Stimulated activated CD4-positive, alpha-beta T cell treated with anti-CD3 and anti-CD28 coated beads, TNF-alpha, amount 100 ng/mL, for 1 hour (primary cell): ENCODE results near the gene ODAD4.
A peak's percentile ranks its signal among the peaks of the same experiment; 100 is the strongest.

Source experiments
- DNase-seq, 3 donors: peaks; one replicate each; pipeline ENCODE4 v3.0.0-alpha.2; 2020; ENCODE audit warnings: low read depth in 3 of 3, low spot score in 1 of 3

The ODAD4 gene, protein sequence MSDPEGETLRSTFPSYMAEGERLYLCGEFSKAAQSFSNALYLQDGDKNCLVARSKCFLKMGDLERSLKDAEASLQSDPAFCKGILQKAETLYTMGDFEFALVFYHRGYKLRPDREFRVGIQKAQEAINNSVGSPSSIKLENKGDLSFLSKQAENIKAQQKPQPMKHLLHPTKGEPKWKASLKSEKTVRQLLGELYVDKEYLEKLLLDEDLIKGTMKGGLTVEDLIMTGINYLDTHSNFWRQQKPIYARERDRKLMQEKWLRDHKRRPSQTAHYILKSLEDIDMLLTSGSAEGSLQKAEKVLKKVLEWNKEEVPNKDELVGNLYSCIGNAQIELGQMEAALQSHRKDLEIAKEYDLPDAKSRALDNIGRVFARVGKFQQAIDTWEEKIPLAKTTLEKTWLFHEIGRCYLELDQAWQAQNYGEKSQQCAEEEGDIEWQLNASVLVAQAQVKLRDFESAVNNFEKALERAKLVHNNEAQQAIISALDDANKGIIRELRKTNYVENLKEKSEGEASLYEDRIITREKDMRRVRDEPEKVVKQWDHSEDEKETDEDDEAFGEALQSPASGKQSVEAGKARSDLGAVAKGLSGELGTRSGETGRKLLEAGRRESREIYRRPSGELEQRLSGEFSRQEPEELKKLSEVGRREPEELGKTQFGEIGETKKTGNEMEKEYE

DNA sequence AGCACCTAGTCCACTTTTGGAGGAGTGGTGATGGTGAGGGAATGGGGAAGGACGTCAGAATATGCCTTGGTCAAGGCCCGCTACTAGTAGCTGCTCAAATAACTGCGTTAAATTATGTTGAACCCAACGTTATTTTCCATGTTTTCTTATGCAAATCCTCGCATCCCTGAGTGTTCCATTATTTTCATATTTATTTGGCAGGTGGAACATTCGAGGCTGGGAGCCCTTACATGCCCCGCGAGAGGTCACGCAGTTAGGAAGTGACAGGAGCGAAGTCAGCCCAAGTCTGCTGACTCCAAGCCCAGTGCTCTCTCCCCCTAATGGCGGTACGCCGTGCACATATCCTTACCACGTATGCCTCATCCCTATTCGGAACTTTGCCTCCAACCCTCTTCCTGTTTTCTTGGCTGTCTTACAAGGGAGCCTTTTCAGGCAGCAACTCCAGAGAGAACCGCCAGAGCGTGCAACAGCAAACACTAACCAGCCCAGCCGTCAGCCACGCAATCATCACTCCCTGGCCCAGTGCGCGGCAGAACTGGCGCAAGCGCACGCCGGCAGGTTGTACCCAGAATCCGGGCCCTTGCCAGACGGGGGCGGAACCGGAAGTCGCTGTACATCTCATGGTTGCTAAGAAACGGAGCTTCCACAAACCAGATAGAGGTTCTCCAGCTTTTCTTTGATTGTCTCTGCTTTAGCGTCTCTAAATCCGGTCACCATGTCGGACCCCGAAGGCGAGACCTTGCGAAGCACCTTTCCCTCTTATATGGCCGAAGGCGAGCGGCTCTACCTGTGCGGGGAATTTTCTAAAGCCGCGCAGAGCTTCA lies at the start of gene ODAD4:
Gene ODAD4 (plus strand): TSS at position 609 of the 824 bp plus-strand sequence. CDS start 107 bp downstream, at position 716.
- peak; percentile 86 to 89 (median 88) for DNase-seq

DNA sequence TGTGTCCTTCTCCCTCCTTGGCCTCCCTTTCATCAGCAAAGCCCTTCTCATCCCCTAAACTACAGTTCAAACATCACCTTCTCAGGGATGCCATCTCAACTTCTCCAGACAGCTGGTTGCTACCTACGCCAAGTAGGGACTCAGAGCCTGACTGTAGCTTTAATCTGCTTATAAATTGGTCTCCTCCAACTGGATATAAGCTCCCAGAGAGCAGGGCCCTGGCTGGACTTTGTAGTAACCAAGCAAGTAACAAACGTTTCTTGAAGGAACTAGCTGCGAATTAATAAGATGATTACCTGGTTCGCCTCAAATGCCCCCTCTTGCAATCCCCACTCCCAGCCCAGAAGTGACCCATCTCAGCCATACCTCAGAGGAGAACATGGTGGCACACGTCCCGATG lies 47.7 kb upstream of the ODAD4 start:
- DNase-seq: no peak

DNA sequence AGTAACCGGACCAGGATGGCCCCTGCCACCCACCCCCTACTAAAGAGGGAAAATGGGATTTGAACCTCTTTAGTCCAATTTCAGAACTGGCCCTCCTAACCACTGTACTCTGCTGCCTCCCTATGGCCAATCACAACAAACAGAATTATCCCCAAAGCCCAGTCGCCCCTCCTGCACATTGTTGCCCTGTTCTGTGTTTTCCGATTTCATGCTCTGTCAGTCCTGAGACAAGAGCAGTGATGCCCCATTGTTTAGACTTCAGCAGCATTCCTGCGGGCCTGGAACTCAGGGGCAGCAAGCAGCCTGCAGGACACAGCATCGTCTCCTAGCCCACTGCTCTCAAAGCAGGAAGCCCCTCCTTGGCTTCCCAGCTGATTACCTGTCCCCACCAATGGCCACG lies 44.7 kb upstream of the ODAD4 start:
- no peak for DNase-seq

- no peak for DNase-seq
Measured at GRCh38 chr17:41888332-41888965, 42.0 kb upstream of the ODAD4 start.

- DNase-seq: no peak
Measured at GRCh38 chr17:41891135-41892020, 39.0 kb upstream of the ODAD4 start.

GRCh38 chr17:41892021-41892376 lies 38.4 kb upstream of the ODAD4 start:
- no peak for DNase-seq

- DNase-seq: no peak
Measured at GRCh38 chr17:41893384-41893783, 37.0 kb upstream of the ODAD4 start.

- DNase-seq: no peak
Measured at GRCh38 chr17:41894791-41895331, 35.6 kb upstream of the ODAD4 start.

DNA sequence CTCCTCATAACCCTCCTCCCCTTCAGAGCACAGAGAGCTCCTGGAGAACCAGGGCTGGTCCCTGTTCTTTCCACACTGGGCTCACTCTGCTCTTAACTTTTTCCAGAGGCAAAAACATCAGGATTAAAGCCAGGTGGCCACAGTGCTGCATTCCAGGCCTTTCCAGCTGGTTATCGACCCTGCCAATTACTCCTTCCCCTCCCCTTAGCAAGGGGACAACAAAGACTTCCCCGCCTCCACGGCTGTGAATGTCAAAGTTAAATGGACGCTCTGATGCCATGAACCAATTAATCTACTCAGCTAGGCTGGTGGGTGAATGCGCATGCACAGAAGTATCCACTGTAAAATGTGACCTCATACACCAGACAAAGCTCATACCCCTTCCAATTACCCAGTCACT lies 34.8 kb upstream of the ODAD4 start:
- DNase-seq: no peak

GRCh38 chr17:41896726-41897125 lies 33.7 kb upstream of the ODAD4 start:
- no peak for DNase-seq

DNA sequence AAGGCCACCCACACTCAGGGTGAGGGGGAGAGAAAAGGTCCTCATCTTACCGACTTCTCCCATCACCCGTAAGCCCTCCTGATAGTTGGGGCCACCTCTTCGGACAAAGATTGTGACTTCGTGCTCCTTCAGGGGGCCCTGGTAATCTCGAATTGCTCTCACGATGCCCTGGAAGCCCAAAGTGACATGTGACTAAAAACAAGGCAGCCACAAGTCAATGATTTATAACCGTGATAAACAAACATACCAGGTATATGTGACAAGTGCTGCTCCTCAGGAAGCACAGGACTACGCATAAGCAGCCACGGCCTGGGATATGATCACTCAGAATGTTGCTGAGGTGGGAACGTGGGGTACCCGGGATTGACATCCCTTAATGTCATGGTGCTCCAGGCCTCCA lies 28.8 kb upstream of the ODAD4 start:
- no peak for DNase-seq

DNA sequence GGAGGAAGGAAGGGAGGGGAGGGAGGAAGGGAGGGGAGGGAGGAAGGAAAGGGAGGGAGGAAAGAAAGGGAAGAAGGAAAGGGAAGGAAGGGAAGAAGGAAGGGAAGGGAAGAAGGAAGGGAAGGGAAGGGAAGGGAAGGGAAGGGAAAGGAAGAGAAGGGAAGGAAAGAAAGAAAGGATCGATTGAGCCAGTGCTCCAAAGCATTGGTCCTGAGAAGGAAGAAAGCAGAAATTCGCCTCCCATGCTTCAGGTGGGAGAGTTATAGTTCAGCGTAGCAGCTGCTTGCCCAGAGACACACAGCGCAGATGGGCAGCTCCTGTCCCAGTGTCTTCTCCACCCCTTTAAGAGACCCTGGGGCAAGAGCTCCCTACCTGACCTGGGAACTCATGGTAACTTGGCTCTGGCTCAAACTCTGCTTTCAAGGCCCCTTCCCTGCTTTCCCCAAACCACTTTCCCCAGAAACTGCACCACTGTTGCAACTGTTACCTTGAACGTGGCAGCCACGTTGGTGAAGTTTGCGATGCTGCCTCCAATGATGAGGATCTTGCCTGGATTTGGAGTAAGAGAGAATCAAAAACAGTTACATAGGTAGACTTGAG lies 26.1 kb upstream of the ODAD4 start:
- DNase-seq: no peak

- no peak for DNase-seq
Measured at GRCh38 chr17:41905172-41905571, 25.2 kb upstream of the ODAD4 start.

GRCh38 chr17:41906465-41907184 lies 23.8 kb upstream of the ODAD4 start:
- DNase-seq: no peak

- no peak for DNase-seq
Measured at GRCh38 chr17:41907185-41907556, 23.2 kb upstream of the ODAD4 start.

GRCh38 chr17:41907633-41908539 lies 22.5 kb upstream of the ODAD4 start:
- DNase-seq: no peak

DNA sequence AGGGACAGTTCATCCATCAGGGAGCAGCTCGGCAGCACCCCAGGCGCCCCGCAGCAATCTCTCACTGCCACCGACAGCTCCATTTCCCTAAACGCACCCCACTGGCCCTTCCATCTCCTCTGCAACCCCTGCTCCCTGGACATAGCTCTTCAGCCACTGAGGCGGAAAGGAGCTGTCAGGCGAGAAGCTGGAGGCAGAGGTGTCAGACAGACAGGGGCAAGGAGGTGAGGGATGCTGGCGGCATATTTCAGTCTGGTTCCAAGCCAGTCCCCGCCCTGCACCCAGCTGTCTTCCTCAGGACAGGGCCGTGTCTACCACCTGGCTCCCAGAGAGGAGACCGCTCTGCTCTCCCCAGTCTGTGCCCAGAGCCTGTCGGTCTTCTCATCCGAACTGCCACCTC lies 21.3 kb upstream of the ODAD4 start:
- DNase-seq: no peak
